Spleen (tissue), 7 donors: ENCODE measurements around the gene CTLA4.

Source experiments
- POLR2A ChIP-seq, 3 donors: fragments of 450-650 bp; IDR thresholded peaks; one replicate each; pipeline ENCODE4 v1.5.1; 2017; ENCODE audit warnings: antibody characterized with exemption in 3 of 3, mild to moderate bottlenecking in 1 of 3
- TF ChIP-seq, protein P1 (sequence below), 11 experiments: fragments of 200-600 bp in 7 of 11; fragments of 450-650 bp in 4 of 11; sonication (generic) in 4 of 11; IDR thresholded peaks in 8 of 11; conservative IDR thresholded peaks in 3 of 11; 1 replicate in 7 of 11; 2 replicates in 4 of 11; pipeline versions ENCODE4 v1.4.0 to v1.8.0; 2016 to 2021; ENCODE audit warnings: antibody characterized with exemption in 11 of 11, inconsistent platforms in 4 of 11, mild to moderate bottlenecking in 1 of 11
- donor health status: DM: no; HTN: no; CAD: no; lungs with moderate emphysema.
- donor health status: DM: no; HTN: no; CAD: no.
- donor health status: DM: no; HTN: no; CAD: no.

DNA sequence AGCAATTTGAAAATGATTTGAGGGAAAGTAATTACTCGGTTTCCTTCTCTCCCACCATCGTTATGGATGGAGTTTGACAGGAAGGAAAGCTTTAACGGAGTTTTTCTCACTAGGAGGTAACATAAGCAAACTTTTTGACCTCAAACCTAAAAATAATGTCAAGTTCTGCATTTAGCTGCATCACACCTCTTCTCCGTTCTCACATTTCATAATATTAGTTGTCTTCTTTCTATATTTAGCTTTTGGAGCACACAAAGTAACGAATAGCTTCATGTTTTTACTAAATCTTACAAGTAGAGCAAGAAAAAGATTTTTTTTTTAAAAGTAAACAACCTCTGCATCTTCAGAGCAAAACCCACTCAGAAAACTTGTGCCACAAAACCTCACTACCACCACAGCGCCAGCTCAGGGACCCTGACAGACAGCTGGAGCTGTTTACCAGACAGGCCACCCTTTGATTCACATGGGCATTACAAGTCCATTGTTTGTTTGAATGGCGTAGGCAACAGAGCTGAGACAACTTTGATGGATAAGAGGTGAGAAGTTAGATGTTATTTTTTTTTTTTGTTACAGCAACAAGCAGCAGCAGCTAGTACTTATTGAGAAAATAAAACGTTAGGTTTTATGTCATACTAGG lies 47.1 kb downstream of the CTLA4 start:
- TF ChIP-seq, protein P1, sequence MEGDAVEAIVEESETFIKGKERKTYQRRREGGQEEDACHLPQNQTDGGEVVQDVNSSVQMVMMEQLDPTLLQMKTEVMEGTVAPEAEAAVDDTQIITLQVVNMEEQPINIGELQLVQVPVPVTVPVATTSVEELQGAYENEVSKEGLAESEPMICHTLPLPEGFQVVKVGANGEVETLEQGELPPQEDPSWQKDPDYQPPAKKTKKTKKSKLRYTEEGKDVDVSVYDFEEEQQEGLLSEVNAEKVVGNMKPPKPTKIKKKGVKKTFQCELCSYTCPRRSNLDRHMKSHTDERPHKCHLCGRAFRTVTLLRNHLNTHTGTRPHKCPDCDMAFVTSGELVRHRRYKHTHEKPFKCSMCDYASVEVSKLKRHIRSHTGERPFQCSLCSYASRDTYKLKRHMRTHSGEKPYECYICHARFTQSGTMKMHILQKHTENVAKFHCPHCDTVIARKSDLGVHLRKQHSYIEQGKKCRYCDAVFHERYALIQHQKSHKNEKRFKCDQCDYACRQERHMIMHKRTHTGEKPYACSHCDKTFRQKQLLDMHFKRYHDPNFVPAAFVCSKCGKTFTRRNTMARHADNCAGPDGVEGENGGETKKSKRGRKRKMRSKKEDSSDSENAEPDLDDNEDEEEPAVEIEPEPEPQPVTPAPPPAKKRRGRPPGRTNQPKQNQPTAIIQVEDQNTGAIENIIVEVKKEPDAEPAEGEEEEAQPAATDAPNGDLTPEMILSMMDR (IDR thresholded peaks at IDR 0.05 in 8 of 11, conservative IDR thresholded peaks at IDR 0.05 in 3 of 11), result no peak
- no peak for TF ChIP-seq POLR2A (IDR thresholded peaks at IDR 0.05)
